ENCODE data around the gene ZYX.

GRCh38 chr7:143399642-143400041, 18.5 kb downstream of the ZYX start:
- no peak for TF ChIP-seq CTCF (IDR thresholded peaks at IDR 0.05)
- TF ChIP-seq POLR2A (IDR thresholded peaks at IDR 0.05): no peak
- no peak for TF ChIP-seq EP300 (IDR thresholded peaks at IDR 0.05)
